Liver (tissue), 9 donors: ENCODE results near the gene ATAD3C. TPM values are rescaled to one million over a fixed set of nuclear protein-coding genes. Genes with fewer than 3 reads are reported as not detected.
"Not testable (repeated sequence)": the region's sequence is repeated elsewhere in the genome, so short reads cannot be mapped to it uniquely, and the experiment has no call there.

Experiments used
- DNase-seq: peaks from one replicate; pipeline ENCODE4 v3.0.0-alpha.2; 2017; ENCODE audit warnings: low spot score
- H3K27ac ChIP-seq, 2 donors: one replicate each; pipeline ENCODE4 v1.7.0; 2013; ENCODE audit warnings: inconsistent platforms in 2 of 2, low read length in 2 of 2, control low read depth in 1 of 2, low read depth in 1 of 2, mild to moderate bottlenecking in 1 of 2
- H3K27me3 ChIP-seq, 4 donors: one replicate each; pipeline versions ENCODE4 v1.6.1 to v1.7.0; 2013; ENCODE audit warnings: low read length in 3 of 4, inconsistent platforms in 1 of 4, mild to moderate bottlenecking in 1 of 4, moderate library complexity in 1 of 4; ENCODE audit not compliant: control insufficient read depth in 4 of 4, insufficient read depth in 4 of 4
- H3K36me3 ChIP-seq, 4 donors: one replicate each; pipeline versions ENCODE4 v1.6.1 to v1.7.0; 2013; ENCODE audit warnings: low read length in 3 of 4, mild to moderate bottlenecking in 3 of 4, low read depth in 1 of 4, moderate library complexity in 1 of 4; ENCODE audit not compliant: control insufficient read depth in 4 of 4, insufficient read depth in 3 of 4
- H3K4me1 ChIP-seq, 4 donors: one replicate each; pipeline versions ENCODE4 v1.6.1 to v1.7.0; 2013; ENCODE audit warnings: low read length in 3 of 4, mild to moderate bottlenecking in 3 of 4, moderate library complexity in 1 of 4; ENCODE audit not compliant: control insufficient read depth in 4 of 4, insufficient read depth in 4 of 4
- H3K4me3 ChIP-seq, 3 donors: one replicate each; pipeline versions ENCODE4 v1.6.1 to v1.7.0; 2013; ENCODE audit warnings: low read length in 3 of 3, control low read depth in 1 of 3, low read depth in 1 of 3, mild to moderate bottlenecking in 1 of 3
- H3K9ac ChIP-seq, 2 donors: one replicate each; pipeline ENCODE4 v1.7.0; 2013; ENCODE audit warnings: low read length in 2 of 2, mild to moderate bottlenecking in 2 of 2, moderate library complexity in 2 of 2, control low read depth in 1 of 2, low read depth in 1 of 2
- H3K9me3 ChIP-seq, 4 donors: one replicate each; pipeline versions ENCODE4 v1.6.1 to v1.7.0; 2013; ENCODE audit warnings: low read length in 3 of 4; ENCODE audit not compliant: control insufficient read depth in 4 of 4
- CTCF ChIP-seq: fragments of 150-350 bp; IDR thresholded peaks from 2 replicates; pipeline ENCODE4 v1.5.1; 2017; ENCODE audit warnings: improper control_type of control experiment, low read depth, low read length; ENCODE audit not compliant: missing input control
- EGR1 ChIP-seq, 2 donors: IDR thresholded peaks; 2 replicates each; pipeline ENCODE4 v1.6.1; 2016 to 2018; ENCODE audit warnings: antibody characterized with exemption in 2 of 2, low read depth in 2 of 2
- HNF4A ChIP-seq, 2 donors: conservative IDR thresholded peaks; 2 replicates each; pipeline ENCODE4 v1.6.1; 2016; ENCODE audit warnings: antibody characterized with exemption in 2 of 2, mild to moderate bottlenecking in 2 of 2
- HNF4G ChIP-seq: IDR thresholded peaks from 2 replicates; pipeline ENCODE4 v1.6.1; 2016; ENCODE audit warnings: antibody characterized with exemption
- NR2F2 ChIP-seq: IDR thresholded peaks from 2 replicates; pipeline ENCODE4 v1.6.1; 2016; ENCODE audit warnings: antibody characterized with exemption
- REST ChIP-seq: IDR thresholded peaks from 2 replicates; pipeline ENCODE4 v1.6.1; 2016; ENCODE audit warnings: antibody characterized with exemption, mild to moderate bottlenecking
- RXRA ChIP-seq, 2 donors: IDR thresholded peaks; 2 replicates each; pipeline ENCODE4 v1.6.1; 2017 to 2018; ENCODE audit warnings: antibody characterized with exemption in 2 of 2, mild to moderate bottlenecking in 1 of 2
- SP1 ChIP-seq: IDR thresholded peaks from 2 replicates; pipeline ENCODE4 v1.6.1; 2018; ENCODE audit warnings: antibody characterized with exemption, mild to moderate bottlenecking
- TAF1 ChIP-seq: conservative IDR thresholded peaks from 2 replicates; pipeline ENCODE4 v1.6.1; 2016; ENCODE audit warnings: antibody characterized with exemption, mild to moderate bottlenecking
- YY1 ChIP-seq: IDR thresholded peaks from 2 replicates; pipeline ENCODE4 v1.6.1; 2016; ENCODE audit warnings: antibody characterized with exemption, mild to moderate bottlenecking
- WGBS: extraction: QIAGEN DNeasy Blood & Tissue Kit; methylation state at CpG from one replicate; pipeline ENCODE4 v1.1.7; 2013; 5-methylcytosine and 5-hydroxymethylcytosine counted together
- polyA plus RNA-seq, 2 donors: library from polyadenylated mRNA; stranded (reverse) in 1 of 2; unstranded in 1 of 2; fragments of 200-250 nt in 1 of 2; fragments of >200 nt in 1 of 2; fragmentation: Nextera tagmentation in 1 of 2; extraction: Ambion mirVana in 1 of 2; gene quantifications; one replicate each; pipeline versions ENCODE4 v1.2.1 to v1.2.3, GENCODE V29; 2013 to 2015
- total RNA-seq, 2 donors: library from RNA; depleted of rRNA; stranded (reverse); fragments of >200 nt; gene quantifications; one replicate each; pipeline ENCODE4 v1.2.3, GENCODE V29; 2014
- TF ChIP-seq, protein P1 (sequence below): IDR thresholded peaks from 2 replicates; pipeline ENCODE4 v1.6.1; 2016; ENCODE audit warnings: antibody characterized with exemption
- donor health status: healthy.
- donor health status: healthy.
- donor health status: healthy.
- donor health status: healthy.
- donor health status: healthy.

The ATAD3C gene
- total and polyA plus RNA-seq, 4 donors = 0.19 to 4.8 (median 0.88) TPM

- Histone ChIP-seq H3K36me3 (peaks cover 9 to 35% (median 22%) of the 10 kb centered on the region in 4 donors), H3K9me3 (no peaks in the 10 kb centered on the region)
Measured at GRCh38 chr1:1483714-1484113, 34.2 kb downstream of the ATAD3C start.

DNA sequence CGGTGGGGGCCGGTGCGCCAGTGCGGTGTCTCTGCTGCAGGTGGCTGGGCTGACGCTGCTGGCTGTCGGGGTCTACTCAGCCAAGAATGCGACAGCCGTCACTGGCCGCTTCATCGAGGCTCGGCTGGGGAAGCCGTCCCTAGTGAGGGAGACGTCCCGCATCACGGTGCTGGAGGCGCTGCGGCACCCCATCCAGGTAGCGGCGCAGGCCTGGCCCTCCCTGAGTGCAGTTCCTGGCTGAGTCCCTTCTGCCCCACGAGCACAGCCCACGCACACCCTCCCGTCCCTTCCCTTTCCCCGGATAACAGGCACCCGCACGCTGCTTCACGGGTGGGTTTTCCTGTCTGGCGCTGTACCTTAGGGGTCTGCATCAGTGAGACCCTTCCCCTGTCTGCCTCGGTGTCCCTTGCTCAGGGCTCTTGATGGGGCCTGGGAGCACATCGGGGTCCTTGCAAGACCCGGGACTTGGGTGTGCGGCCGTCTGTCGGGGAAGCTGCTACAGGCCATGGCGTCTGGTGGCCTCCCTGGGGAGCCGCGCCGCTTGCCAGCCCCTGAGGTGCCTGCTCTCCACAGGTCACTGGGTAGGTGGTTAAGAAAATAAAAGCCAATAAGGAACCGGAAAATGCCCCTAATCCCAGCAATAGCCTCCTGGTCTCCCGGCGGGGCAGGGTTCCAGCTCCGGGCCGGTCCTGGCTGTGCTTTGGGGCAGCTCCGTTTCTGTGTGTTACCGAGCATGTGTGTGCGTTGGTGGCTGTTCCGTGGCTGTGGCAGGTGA, 35.7 kb downstream of the ATAD3C start:
- not testable (repeated sequence) for H3K27ac ChIP-seq, H3K4me3 ChIP-seq, H3K27me3 ChIP-seq, H3K9ac ChIP-seq, DNase-seq, H3K9me3 ChIP-seq
- 97% methylated on average over 42 of the region's 46 CpGs for WGBS
- Histone ChIP-seq H3K36me3 (peaks cover 9 to 38% (median 22%) of the 10 kb centered on the region in 4 donors), H3K4me1 (peaks cover 3 to 12% (median 5%) of the 10 kb centered on the region in 4 donors)

More at GRCh38 chr1:1483714-1484113, 34.2 kb downstream of the ATAD3C start:
- no peak overlapping the region for H3K4me3 ChIP-seq
- WGBS = 97% methylated on average over 16 of the region's 16 CpGs
- H3K27ac ChIP-seq = no peak overlapping the region
- H3K9ac ChIP-seq = no peak overlapping the region
- peaks cover 3 to 12% (median 5%) of the 10 kb centered on the region in 4 donors for H3K4me1 ChIP-seq
- TF ChIP-seq HNF4A (conservative IDR thresholded peaks at IDR 0.05) (no peak), SP1 (no peak), REST (no peak), YY1 (no peak)
- no peak for DNase-seq
- H3K27me3 ChIP-seq = no peaks in the 10 kb centered on the region

DNA sequence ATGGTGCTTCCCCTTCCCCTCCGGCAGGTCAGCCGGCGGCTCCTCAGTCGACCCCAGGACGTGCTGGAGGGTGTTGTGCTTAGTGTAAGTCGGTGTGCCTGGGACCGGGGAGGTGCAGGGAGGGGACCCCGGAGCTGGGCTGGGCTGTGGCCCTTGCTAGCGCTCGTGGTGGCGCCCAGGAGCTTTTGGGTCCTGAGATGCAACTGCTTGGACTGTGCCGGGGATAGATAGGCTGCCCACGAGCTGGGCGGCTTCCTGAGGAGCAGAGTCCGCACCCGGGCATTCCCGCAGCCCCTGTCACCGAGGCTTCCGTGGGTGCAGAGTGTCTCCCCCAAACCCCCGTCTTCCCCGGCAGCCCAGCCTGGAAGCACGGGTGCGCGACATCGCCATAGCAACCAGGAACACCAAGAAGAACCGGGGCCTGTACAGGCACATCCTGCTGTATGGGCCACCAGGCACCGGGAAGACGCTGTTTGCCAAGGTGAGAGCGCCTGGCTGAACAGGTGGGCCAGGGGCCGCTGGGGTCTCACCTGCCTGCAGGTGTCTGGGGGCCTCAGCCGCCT, 36.3 kb downstream of the ATAD3C start:
- H3K27ac ChIP-seq, H3K27me3 ChIP-seq, H3K9me3 ChIP-seq, H3K4me3 ChIP-seq, DNase-seq, H3K9ac ChIP-seq: not testable (repeated sequence)
- 97% methylated on average over 31 of the region's 31 CpGs for WGBS
- H3K4me1 ChIP-seq = peaks cover 3 to 12% (median 5%) of the 10 kb centered on the region in 4 donors
- H3K36me3 ChIP-seq = peaks cover 12 to 37% (median 22%) of the 10 kb centered on the region in 4 donors

DNA sequence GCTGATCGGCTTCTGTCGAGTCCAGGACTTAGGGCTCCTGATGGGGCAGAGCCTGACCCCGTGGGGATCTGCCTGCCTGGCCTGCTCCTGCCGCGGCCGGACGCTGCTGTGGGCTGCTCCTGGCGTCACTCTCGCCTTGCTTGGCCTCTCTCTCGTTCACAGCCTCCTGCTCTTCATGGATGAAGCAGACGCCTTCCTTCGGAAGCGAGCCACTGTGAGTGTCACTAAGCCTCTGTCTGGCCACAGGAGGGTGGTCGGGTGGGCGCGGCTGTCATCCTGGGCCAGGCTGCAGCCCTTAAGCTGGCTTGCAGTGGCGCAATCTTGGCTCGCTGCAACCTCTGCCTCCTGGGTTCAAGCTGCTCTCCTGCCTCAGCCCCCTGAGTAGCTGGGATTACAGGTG, 38.2 kb downstream of the ATAD3C start:
- no peaks in the 10 kb centered on the region for H3K9me3 ChIP-seq
- peaks cover 3 to 12% (median 5%) of the 10 kb centered on the region in 4 donors for H3K4me1 ChIP-seq
- H3K36me3 ChIP-seq = peaks cover 17 to 45% (median 21%) of the 10 kb centered on the region in 4 donors
- DNase-seq = no peak
- H3K27ac ChIP-seq = no peak overlapping the region
- no peaks in the 10 kb centered on the region for H3K27me3 ChIP-seq
- WGBS = 96% methylated on average over 18 of the region's 18 CpGs
- no peak overlapping the region for H3K9ac ChIP-seq
- no peak overlapping the region for H3K4me3 ChIP-seq
- no peak for TF ChIP-seq YY1
- no peak for TF ChIP-seq TAF1
- no peak for TF ChIP-seq RXRA (IDR thresholded peaks at IDR 0.05)
- TF ChIP-seq REST = no peak
- no peak for TF ChIP-seq HNF4A (conservative IDR thresholded peaks at IDR 0.05)
- no peak for TF ChIP-seq EGR1 (IDR thresholded peaks at IDR 0.05; ENCODE audit: low read depth in 2 of 2)
- no peak for TF ChIP-seq HNF4G
- TF ChIP-seq, protein P1, sequence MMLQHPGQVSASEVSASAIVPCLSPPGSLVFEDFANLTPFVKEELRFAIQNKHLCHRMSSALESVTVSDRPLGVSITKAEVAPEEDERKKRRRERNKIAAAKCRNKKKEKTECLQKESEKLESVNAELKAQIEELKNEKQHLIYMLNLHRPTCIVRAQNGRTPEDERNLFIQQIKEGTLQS = no peak
- no peak for TF ChIP-seq NR2F2
- TF ChIP-seq SP1 = no peak
- TF ChIP-seq CTCF = no peak
